Osteoblast (primary cell): ENCODE results near the gene DDX47. TPM values are rescaled to one million over a fixed set of nuclear protein-coding genes. Genes with fewer than 3 reads are reported as not detected.

Experiments used
- DNase-seq: peaks from one replicate; pipeline ENCODE4 v3.0.0; 2011; ENCODE audit warnings: low spot score, mixed read lengths; ENCODE audit not compliant: insufficient read length; ENCODE audit errors: missing footprints
- H2AFZ ChIP-seq: 2 replicates; pipeline ENCODE4 v1.6.0; 2011; ENCODE audit warnings: mild to moderate bottlenecking, low read length
- H3K27ac ChIP-seq: 2 replicates; pipeline ENCODE4 v1.5.1; 2011; ENCODE audit warnings: mild to moderate bottlenecking, low read depth, low read length, moderate library complexity
- H3K27me3 ChIP-seq: 2 replicates; pipeline ENCODE4 v1.6.0; 2012; ENCODE audit warnings: mild to moderate bottlenecking, control low read depth, inconsistent platforms, low read length, moderate library complexity; ENCODE audit not compliant: insufficient read depth
- H3K36me3 ChIP-seq: 2 replicates; pipeline ENCODE4 v1.5.1; 2011; ENCODE audit warnings: mild to moderate bottlenecking, low read length, control low read depth, moderate library complexity; ENCODE audit not compliant: insufficient read depth
- H3K4me1 ChIP-seq: 2 replicates; pipeline ENCODE4 v1.5.1; 2011; ENCODE audit warnings: mild to moderate bottlenecking, low read length, control low read depth, moderate library complexity; ENCODE audit not compliant: insufficient read depth
- H3K4me2 ChIP-seq: 2 replicates; pipeline ENCODE4 v1.6.0; 2011; ENCODE audit warnings: mild to moderate bottlenecking, low read length; ENCODE audit not compliant: insufficient read depth
- H3K4me3 ChIP-seq: fragments of 200-600 bp; sonication (generic); 3 replicates; pipeline ENCODE4 v1.5.1; 2012; ENCODE audit warnings: mild to moderate bottlenecking, low read length, inconsistent platforms; ENCODE audit not compliant: insufficient read depth
- H3K79me2 ChIP-seq: 2 replicates; pipeline ENCODE4 v1.6.0; 2012; ENCODE audit warnings: mild to moderate bottlenecking, low read length, control low read depth, inconsistent platforms; ENCODE audit not compliant: insufficient read depth
- H3K9me3 ChIP-seq: 2 replicates; pipeline ENCODE4 v1.5.1; 2011; ENCODE audit warnings: low read depth, low read length, control low read depth
- H4K20me1 ChIP-seq: 2 replicates; pipeline ENCODE4 v1.6.0; 2012; ENCODE audit warnings: mild to moderate bottlenecking, low read length, control low read depth; ENCODE audit not compliant: insufficient read depth
- total RNA-seq: library from RNA; depleted of rRNA; stranded (reverse); fragments of >200 nt; gene quantifications from 2 replicates; pipeline ENCODE4 v1.2.3, GENCODE V29; 2012
- TF ChIP-seq, protein P1 (sequence below): IDR thresholded peaks from 2 replicates; pipeline ENCODE4 v1.5.1; 2011; ENCODE audit warnings: mild to moderate bottlenecking, low read depth, low read length, moderate library complexity; ENCODE audit errors: extremely low read depth

DDX47 gene
- total RNA-seq, 1 donor, result 60.8 TPM

DNA sequence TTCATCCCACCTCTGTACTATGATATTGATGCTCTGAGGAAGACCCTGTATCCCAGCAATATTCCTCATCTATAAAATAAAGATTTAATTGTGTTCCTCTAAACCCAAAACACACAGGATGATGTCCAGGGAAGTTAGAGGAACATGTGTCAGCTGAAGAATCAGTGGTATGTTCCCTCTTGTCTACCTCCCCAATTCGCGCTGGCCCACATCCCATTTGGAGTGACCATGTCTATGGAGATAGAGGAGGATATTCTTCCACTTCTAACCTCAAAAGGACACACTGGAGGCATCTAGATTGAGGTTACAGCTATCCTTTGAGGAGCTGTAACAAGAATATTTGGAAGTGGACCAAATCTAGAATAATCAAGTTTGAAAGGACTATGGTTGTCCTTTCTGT is 29.0 kb upstream of the DDX47 start:
- no peaks in the 10 kb centered on the region for H3K9me3 ChIP-seq
- H3K4me2 ChIP-seq, result no peak overlapping the region
- H3K27ac ChIP-seq, result peak overlapping the region; percentile 92
- H3K4me3 ChIP-seq, result no peak overlapping the region
- TF ChIP-seq, protein P1, sequence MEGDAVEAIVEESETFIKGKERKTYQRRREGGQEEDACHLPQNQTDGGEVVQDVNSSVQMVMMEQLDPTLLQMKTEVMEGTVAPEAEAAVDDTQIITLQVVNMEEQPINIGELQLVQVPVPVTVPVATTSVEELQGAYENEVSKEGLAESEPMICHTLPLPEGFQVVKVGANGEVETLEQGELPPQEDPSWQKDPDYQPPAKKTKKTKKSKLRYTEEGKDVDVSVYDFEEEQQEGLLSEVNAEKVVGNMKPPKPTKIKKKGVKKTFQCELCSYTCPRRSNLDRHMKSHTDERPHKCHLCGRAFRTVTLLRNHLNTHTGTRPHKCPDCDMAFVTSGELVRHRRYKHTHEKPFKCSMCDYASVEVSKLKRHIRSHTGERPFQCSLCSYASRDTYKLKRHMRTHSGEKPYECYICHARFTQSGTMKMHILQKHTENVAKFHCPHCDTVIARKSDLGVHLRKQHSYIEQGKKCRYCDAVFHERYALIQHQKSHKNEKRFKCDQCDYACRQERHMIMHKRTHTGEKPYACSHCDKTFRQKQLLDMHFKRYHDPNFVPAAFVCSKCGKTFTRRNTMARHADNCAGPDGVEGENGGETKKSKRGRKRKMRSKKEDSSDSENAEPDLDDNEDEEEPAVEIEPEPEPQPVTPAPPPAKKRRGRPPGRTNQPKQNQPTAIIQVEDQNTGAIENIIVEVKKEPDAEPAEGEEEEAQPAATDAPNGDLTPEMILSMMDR, result no peak
- H3K4me1 ChIP-seq, result peaks cover 45% of the 10 kb centered on the region
- peaks cover 16% of the 10 kb centered on the region for H3K79me2 ChIP-seq
- no peaks in the 10 kb centered on the region for H4K20me1 ChIP-seq
- H3K27me3 ChIP-seq, result no peaks in the 10 kb centered on the region
- DNase-seq, result no peak
- H2AFZ ChIP-seq, result no peak overlapping the region
- H3K36me3 ChIP-seq, result peaks cover 4% of the 10 kb centered on the region

DNA sequence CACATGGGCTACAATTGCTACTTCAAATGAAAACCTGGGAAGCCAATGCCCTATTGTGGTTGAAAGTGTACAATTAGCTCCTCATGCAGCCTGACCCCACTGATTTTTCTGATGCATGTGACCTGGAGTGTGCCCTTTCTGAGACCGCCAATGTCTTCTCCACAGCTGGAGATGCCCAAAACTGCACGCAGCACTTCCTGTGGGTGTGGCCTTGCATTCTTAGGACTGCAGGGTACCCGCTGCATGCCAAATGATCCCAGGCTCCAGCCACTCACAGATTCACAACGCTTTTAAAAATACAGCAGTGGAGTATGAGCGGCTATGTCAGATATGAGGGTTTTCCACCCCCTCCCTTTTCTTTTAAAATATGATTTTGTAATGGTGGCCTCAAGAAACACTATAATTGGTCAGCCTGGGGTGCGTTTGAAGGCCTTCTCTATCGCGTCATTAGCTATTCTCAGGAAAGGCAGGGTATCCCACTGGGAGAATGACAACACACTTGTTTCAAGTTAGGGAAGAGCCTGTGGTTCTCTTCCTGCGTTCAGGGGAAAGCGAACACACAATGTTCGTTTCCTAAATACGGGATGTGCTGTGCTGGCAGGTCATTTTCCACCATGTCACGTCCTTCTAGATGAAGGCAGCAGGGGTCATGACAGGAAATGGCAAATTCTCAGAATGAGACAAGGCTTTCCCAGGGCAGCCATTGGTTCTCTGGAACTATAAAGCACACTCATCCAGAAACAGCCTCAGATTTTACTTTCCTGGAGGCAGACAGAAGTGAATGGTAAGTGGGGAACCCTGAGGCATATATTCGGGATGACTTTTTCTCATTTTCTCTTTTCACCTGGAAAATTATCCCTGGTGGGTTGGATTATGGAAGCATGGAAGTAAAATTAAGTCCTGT is 28.0 kb upstream of the DDX47 start, which contains the start of gene APOLD1:
Gene APOLD1 (plus strand): TSS at position 749 of the 904 bp plus-strand sequence. CDS start 33 bp downstream, at position 782.
- H3K9me3 ChIP-seq, result no peaks in the 10 kb centered on the region
- peak within 1 kb of the TSS; percentile 91 for H2AFZ ChIP-seq
- H3K27ac ChIP-seq, result peak within 1 kb of the TSS; percentile 92
- DNase-seq, result peak; percentile 39
- TF ChIP-seq, protein P1, result no peak
- H3K27me3 ChIP-seq, result no peaks in the 10 kb centered on the region
- peak within 1 kb of the TSS; percentile 75 for H3K4me3 ChIP-seq
- H3K4me2 ChIP-seq, result peak within 1 kb of the TSS; percentile 90
- peaks cover 4% of the 10 kb centered on the region for H3K36me3 ChIP-seq
- H3K79me2 ChIP-seq, result peaks cover 16% of the 10 kb centered on the region
- H4K20me1 ChIP-seq, result no peaks in the 10 kb centered on the region
- H3K4me1 ChIP-seq, result peaks cover 39% of the 10 kb centered on the region

DNA sequence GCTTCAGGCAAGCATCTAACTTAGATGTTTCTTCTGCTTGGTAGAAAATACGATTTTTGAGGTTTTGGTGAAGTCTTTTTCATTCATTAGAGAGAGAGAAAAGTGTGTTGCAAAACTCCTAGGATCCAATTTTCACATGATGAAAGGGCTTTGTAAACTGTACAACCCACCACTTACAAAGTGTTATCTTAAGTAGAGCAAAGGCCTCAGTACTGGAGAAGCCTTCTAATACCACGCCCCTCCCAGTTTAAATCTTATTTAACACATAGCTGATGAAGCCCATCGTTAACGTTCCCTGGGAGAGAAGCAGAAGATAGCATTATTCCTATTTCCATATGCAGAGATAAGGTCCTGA is 26.8 kb upstream of the DDX47 start:
- TF ChIP-seq, protein P1, result no peak
- Histone ChIP-seq H3K79me2 (peaks cover 16% of the 10 kb centered on the region), H3K4me2 (peak overlapping the region; percentile 90), H2AFZ (peak overlapping the region; percentile 91), H3K4me1 (peaks cover 39% of the 10 kb centered on the region), H3K9me3 (no peaks in the 10 kb centered on the region), H3K27ac (peak overlapping the region; percentile 92), H4K20me1 (no peaks in the 10 kb centered on the region), H3K4me3 (peak overlapping the region; percentile 75), H3K27me3 (no peaks in the 10 kb centered on the region), H3K36me3 (peaks cover 4% of the 10 kb centered on the region)
- DNase-seq, result no peak
